GM20431 (cell line): ENCODE results near the gene ANAPC15.

Experiments
- in situ Hi-C: fragments of 300-500 bp; cut with MseI, MboI; formaldehyde crosslinking; loops from one replicate; pipeline ENCODE4 v1.15.0; 2020; ENCODE audit warnings: low sequenced_read_pairs; ENCODE audit not compliant: unreplicated experiment

Gene ANAPC15

GRCh38 chr11:72127923-72128322 is 15.4 kb upstream of the ANAPC15 start:
- in situ Hi-C loops: no loop called here

- in situ Hi-C loops: no loop called here
Observed at GRCh38 chr11:72125956-72126355, 13.5 kb upstream of the ANAPC15 start.

GRCh38 chr11:72124046-72124445 is 11.6 kb upstream of the ANAPC15 start:
- in situ Hi-C loops: no loop called here

- in situ Hi-C loops: no loop called here
Observed at GRCh38 chr11:72123117-72123653, 10.7 kb upstream of the ANAPC15 start.

- in situ Hi-C loops: no loop called here
Observed at GRCh38 chr11:72122607-72123006, 10.1 kb upstream of the ANAPC15 start.

GRCh38 chr11:72120930-72121329 is 8.4 kb upstream of the ANAPC15 start:
- in situ Hi-C loops: no loop called here

GRCh38 chr11:72119198-72119597 is 6.7 kb upstream of the ANAPC15 start:
- in situ Hi-C loops: no loop called here

GRCh38 chr11:72116019-72116755 is 3.7 kb upstream of the ANAPC15 start:
- in situ Hi-C loops: no loop called here

- in situ Hi-C loops: no loop called here
Observed at GRCh38 chr11:72114570-72114969, 2.1 kb upstream of the ANAPC15 start.

- in situ Hi-C loops: no loop called here
Observed at GRCh38 chr11:72112978-72113808, 698 bp upstream of the ANAPC15 start.

- in situ Hi-C loops: no loop called here
Observed at GRCh38 chr11:72111300-72112142, 974 bp downstream of the ANAPC15 start.

- in situ Hi-C loops: no loop called here
Observed at GRCh38 chr11:72105888-72106287, 6.6 kb downstream of the ANAPC15 start, which contains the start of gene TOMT. TOMT (plus strand) TSS chr11:72105924; CDS start chr11:72105952, 28 bp downstream.

GRCh38 chr11:72103754-72104167 is 8.7 kb downstream of the ANAPC15 start:
- in situ Hi-C loops: no loop called here

- in situ Hi-C loops: no loop called here
Observed at GRCh38 chr11:72102946-72103753, 9.3 kb downstream of the ANAPC15 start, which contains the start of gene LAMTOR1. LAMTOR1 (minus strand) TSS chr11:72103297; CDS start chr11:72103224, 73 bp downstream.

- in situ Hi-C loops: no loop called here
Observed at GRCh38 chr11:72102631-72102945, 9.9 kb downstream of the ANAPC15 start.

GRCh38 chr11:72102162-72102561 is 10.3 kb downstream of the ANAPC15 start:
- in situ Hi-C loops: no loop called here

- in situ Hi-C loops: no loop called here
Observed at GRCh38 chr11:72100462-72100861, 12.0 kb downstream of the ANAPC15 start.

- in situ Hi-C loops: no loop called here
Observed at GRCh38 chr11:72100009-72100408, 12.5 kb downstream of the ANAPC15 start.

GRCh38 chr11:72098741-72099140 is 13.8 kb downstream of the ANAPC15 start:
- in situ Hi-C loops: loop anchor here (10.0 kb wide), 1 partner anchor 64 kb away; no protein-coding TSS in a partner anchor
